ENCODE results near the gene PDE10A.

PDE10A gene

DNA sequence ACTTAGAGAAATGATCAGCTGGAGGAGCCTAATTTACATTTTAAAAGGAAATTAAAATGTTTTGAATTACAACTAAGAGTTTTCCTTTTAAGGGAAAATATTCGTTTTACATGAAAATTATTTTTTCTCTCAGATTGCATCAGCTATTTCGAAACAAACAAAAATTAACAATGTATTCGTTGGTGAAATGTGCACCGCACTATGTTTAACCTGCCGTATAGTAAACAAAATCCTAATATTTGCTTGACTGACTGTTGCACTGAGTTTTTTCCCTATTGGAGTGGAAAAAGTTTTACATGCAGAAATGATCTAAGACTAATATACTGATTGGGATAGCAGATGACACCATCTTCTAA is 5.7 kb downstream of the PDE10A start:
- no peaks in the 10 kb centered on the region for H4K20me1 ChIP-seq (ENCODE audit: insufficient read depth, low read length)
- H3K9me2 ChIP-seq (ENCODE audit: low read depth, low read length): no peaks in the 10 kb centered on the region
- H3K27me3 ChIP-seq (ENCODE audit: insufficient read depth, low read length): no peaks in the 10 kb centered on the region
- H3K4me3 ChIP-seq (ENCODE audit: low read depth, low read length, poor library complexity, severe bottlenecking): no peak overlapping the region
- no peaks in the 10 kb centered on the region for H3K79me2 ChIP-seq (ENCODE audit: insufficient read depth, low read length)
- no peaks in the 10 kb centered on the region for H3K9me3 ChIP-seq (ENCODE audit: low read length)
- TF ChIP-seq EZH2 (IDR thresholded peaks at IDR 0.05; ENCODE audit: borderline replicate concordance, low read length) (no peak), CTCF (IDR thresholded peaks at IDR 0.05; ENCODE audit: low read length) (no peak)
- H3K9ac ChIP-seq (ENCODE audit: low read length): no peak overlapping the region
- no peak overlapping the region for H3K27ac ChIP-seq (ENCODE audit: low read depth, low read length, poor library complexity, severe bottlenecking)
- H3F3A ChIP-seq (ENCODE audit: insufficient read depth, low read length): no peaks in the 10 kb centered on the region
- no peak overlapping the region for H2AFZ ChIP-seq (ENCODE audit: low read length)
- H3K36me3 ChIP-seq (ENCODE audit: insufficient read depth, low read length): no peaks in the 10 kb centered on the region
- H3K4me2 ChIP-seq (ENCODE audit: low read length): no peak overlapping the region
- H3K4me1 ChIP-seq (ENCODE audit: insufficient read depth, low read length, severe bottlenecking): no peaks in the 10 kb centered on the region

- H3K9me3 ChIP-seq (ENCODE audit: low read length): no peaks in the 10 kb centered on the region
- no peak for TF ChIP-seq EZH2 (IDR thresholded peaks at IDR 0.05; ENCODE audit: borderline replicate concordance, low read length)
- no peak for TF ChIP-seq CTCF (IDR thresholded peaks at IDR 0.05; ENCODE audit: low read length)
- H4K20me1 ChIP-seq (ENCODE audit: insufficient read depth, low read length): no peaks in the 10 kb centered on the region
- H3K79me2 ChIP-seq (ENCODE audit: insufficient read depth, low read length): no peaks in the 10 kb centered on the region
- no peaks in the 10 kb centered on the region for H3K4me1 ChIP-seq (ENCODE audit: insufficient read depth, low read length, severe bottlenecking)
- H2AFZ ChIP-seq (ENCODE audit: low read length): no peak overlapping the region
- H3K36me3 ChIP-seq (ENCODE audit: insufficient read depth, low read length): no peaks in the 10 kb centered on the region
- no peaks in the 10 kb centered on the region for H3K27me3 ChIP-seq (ENCODE audit: insufficient read depth, low read length)
- no peak overlapping the region for H3K9ac ChIP-seq (ENCODE audit: low read length)
- H3K4me2 ChIP-seq (ENCODE audit: low read length): no peak overlapping the region
- H3F3A ChIP-seq (ENCODE audit: insufficient read depth, low read length): no peaks in the 10 kb centered on the region
- H3K27ac ChIP-seq (ENCODE audit: low read depth, low read length, poor library complexity, severe bottlenecking): no peak overlapping the region
- H3K4me3 ChIP-seq (ENCODE audit: low read depth, low read length, poor library complexity, severe bottlenecking): no peak overlapping the region
- H3K9me2 ChIP-seq (ENCODE audit: low read depth, low read length): no peaks in the 10 kb centered on the region
These were observed 6.3 kb downstream of the PDE10A start for GRCh38 chr6:165656581-165657324.

- no peak for TF ChIP-seq EZH2 (IDR thresholded peaks at IDR 0.05; ENCODE audit: borderline replicate concordance, low read length)
- no peak for TF ChIP-seq CTCF (IDR thresholded peaks at IDR 0.05; ENCODE audit: low read length)
- Histone ChIP-seq H3K27me3 (ENCODE audit: insufficient read depth, low read length) (no peaks in the 10 kb centered on the region), H3K9ac (ENCODE audit: low read length) (no peak overlapping the region), H3K9me2 (ENCODE audit: low read depth, low read length) (no peaks in the 10 kb centered on the region), H3K4me1 (ENCODE audit: insufficient read depth, low read length, severe bottlenecking) (no peaks in the 10 kb centered on the region), H3K4me3 (ENCODE audit: low read depth, low read length, poor library complexity, severe bottlenecking) (no peak overlapping the region), H3K9me3 (ENCODE audit: low read length) (no peaks in the 10 kb centered on the region), H2AFZ (ENCODE audit: low read length) (no peak overlapping the region), H3K4me2 (ENCODE audit: low read length) (no peak overlapping the region), H3F3A (ENCODE audit: insufficient read depth, low read length) (no peaks in the 10 kb centered on the region), H3K27ac (ENCODE audit: low read depth, low read length, poor library complexity, severe bottlenecking) (no peak overlapping the region), H3K36me3 (ENCODE audit: insufficient read depth, low read length) (no peaks in the 10 kb centered on the region), H4K20me1 (ENCODE audit: insufficient read depth, low read length) (no peaks in the 10 kb centered on the region), H3K79me2 (ENCODE audit: insufficient read depth, low read length) (no peaks in the 10 kb centered on the region)
These were observed 7.8 kb downstream of the PDE10A start for GRCh38 chr6:165655191-165655590.

Measured in OCI-LY1 (cell line).